HEK293 (cell line): ENCODE data around the gene SETD5.

Source experiments
- FEZF1 ChIP-seq: fragments of 450-650 bp; formaldehyde crosslinking; IDR thresholded peaks from 2 replicates; pipeline ENCODE4 v1.5.1; 2016; ENCODE audit warnings: missing biosample characterization, missing genetic modification characterization
- HOXA7 ChIP-seq: sonication (generic); formaldehyde crosslinking; IDR thresholded peaks from 2 replicates; pipeline ENCODE4 v1.8.1; 2022; ENCODE audit warnings: missing genetic modification reagents, borderline replicate concordance
- IKZF3 ChIP-seq: fragments of 450-650 bp; IDR thresholded peaks from 2 replicates; pipeline ENCODE4 v1.5.0; 2018; ENCODE audit warnings: missing biosample characterization, mild to moderate bottlenecking, missing genetic modification characterization, moderate library complexity
- MZF1 ChIP-seq: fragments of 450-650 bp; formaldehyde crosslinking; IDR thresholded peaks from 2 replicates; pipeline ENCODE4 v1.5.1; 2017; ENCODE audit warnings: missing biosample characterization, missing genetic modification characterization, borderline replicate concordance
- OVOL3 ChIP-seq: fragments of 450-650 bp; formaldehyde crosslinking; IDR thresholded peaks from 2 replicates; pipeline ENCODE4 v1.5.1; 2016; ENCODE audit warnings: missing biosample characterization, missing genetic modification characterization
- PRDM1 ChIP-seq: fragments of 450-650 bp; formaldehyde crosslinking; IDR thresholded peaks from 2 replicates; pipeline ENCODE4; 2016; ENCODE audit warnings: missing biosample characterization, missing genetic modification characterization
- SALL2 ChIP-seq: fragments of 450-650 bp; formaldehyde crosslinking; IDR thresholded peaks from 2 replicates; pipeline ENCODE4 v1.5.0; 2017; ENCODE audit warnings: missing biosample characterization, mild to moderate bottlenecking, missing genetic modification characterization, borderline replicate concordance
- TRIM28 ChIP-seq: IDR thresholded peaks from 2 replicates; pipeline ENCODE4 v1.6.1; 2011; ENCODE audit warnings: low read length, control low read depth, borderline replicate concordance
- ZFP41 ChIP-seq: fragments of 450-650 bp; formaldehyde crosslinking; IDR thresholded peaks from 2 replicates; pipeline ENCODE4 v1.5.1; 2016; ENCODE audit warnings: missing biosample characterization, missing genetic modification characterization, borderline replicate concordance
- ZIC2 ChIP-seq: fragments of 450-650 bp; formaldehyde crosslinking; IDR thresholded peaks from 2 replicates; pipeline ENCODE4 v1.5.1; 2016; ENCODE audit warnings: missing biosample characterization, missing genetic modification characterization
- ZNF133 ChIP-seq: fragments of 450-650 bp; formaldehyde crosslinking; IDR thresholded peaks from 2 replicates; pipeline ENCODE4 v1.5.1; 2016; ENCODE audit warnings: missing biosample characterization, missing genetic modification characterization
- ZNF16 ChIP-seq: fragments of 450-650 bp; formaldehyde crosslinking; IDR thresholded peaks from 2 replicates; pipeline ENCODE4 v1.5.1; 2016; ENCODE audit warnings: low read depth, missing biosample characterization, missing genetic modification characterization
- ZNF202 ChIP-seq: fragments of 450-650 bp; formaldehyde crosslinking; IDR thresholded peaks from 2 replicates; pipeline ENCODE4 v1.5.1; 2016; ENCODE audit warnings: missing biosample characterization, missing genetic modification characterization, borderline replicate concordance
- ZNF211 ChIP-seq: fragments of 450-650 bp; formaldehyde crosslinking; IDR thresholded peaks from 2 replicates; pipeline ENCODE4 v1.5.1; 2016; ENCODE audit warnings: low read depth, missing biosample characterization, missing genetic modification characterization
- ZNF274 ChIP-seq, 2 experiments: fragments of 200-500 bp in 1 of 2; fragments of 450-650 bp in 1 of 2; sonication (Bioruptor generic) in 1 of 2; formaldehyde crosslinking in 1 of 2; IDR thresholded peaks; 2 replicates each; pipeline versions ENCODE4 v1.5.1 to v1.6.1; 2014 to 2016; ENCODE audit warnings: borderline replicate concordance in 1 of 2, inconsistent platforms in 1 of 2, low read length in 1 of 2, missing biosample characterization in 1 of 2, missing genetic modification characterization in 1 of 2
- ZNF302 ChIP-seq: fragments of 450-650 bp; formaldehyde crosslinking; IDR thresholded peaks from 2 replicates; pipeline ENCODE4 v1.5.1; 2016; ENCODE audit warnings: missing biosample characterization, missing genetic modification characterization, low read depth
- ZNF416 ChIP-seq: fragments of 450-650 bp; formaldehyde crosslinking; IDR thresholded peaks from 2 replicates; pipeline ENCODE4 v1.5.1; 2016; ENCODE audit warnings: missing biosample characterization, missing genetic modification characterization
- ZNF549 ChIP-seq: fragments of 450-650 bp; IDR thresholded peaks from 2 replicates; pipeline ENCODE4 v1.5.1; 2018; ENCODE audit warnings: missing biosample characterization, missing genetic modification characterization, mild to moderate bottlenecking, inconsistent platforms, moderate library complexity
- ZNF585B ChIP-seq: fragments of 450-650 bp; formaldehyde crosslinking; IDR thresholded peaks from 2 replicates; pipeline ENCODE4 v1.5.1; 2016; ENCODE audit warnings: missing biosample characterization, missing genetic modification characterization
- ZNF624 ChIP-seq: fragments of 450-650 bp; formaldehyde crosslinking; IDR thresholded peaks from 2 replicates; pipeline ENCODE4 v1.5.1; 2017; ENCODE audit warnings: missing biosample characterization, missing genetic modification characterization
- ZNF629 ChIP-seq: fragments of 450-650 bp; formaldehyde crosslinking; IDR thresholded peaks from 2 replicates; pipeline ENCODE4 v1.5.1; 2017; ENCODE audit warnings: missing biosample characterization, missing genetic modification characterization
- TF ChIP-seq, protein P1 (sequence below): fragments of 450-650 bp; formaldehyde crosslinking; conservative IDR thresholded peaks from 2 replicates; pipeline ENCODE4 v1.5.1; 2016; ENCODE audit warnings: low read depth, missing biosample characterization, missing genetic modification characterization
- TF ChIP-seq, protein P2 (sequence below): fragments of 450-650 bp; formaldehyde crosslinking; IDR thresholded peaks from 2 replicates; pipeline ENCODE4 v1.5.1; 2016; ENCODE audit warnings: missing biosample characterization, missing genetic modification characterization
- TF ChIP-seq, protein P3 (sequence below): fragments of 450-650 bp; formaldehyde crosslinking; IDR thresholded peaks from 2 replicates; pipeline ENCODE4 v1.5.1; 2016; ENCODE audit warnings: missing biosample characterization, missing genetic modification characterization
- TF ChIP-seq, protein P4 (sequence below): fragments of 450-650 bp; formaldehyde crosslinking; IDR thresholded peaks from 2 replicates; pipeline ENCODE4 v1.5.0; 2017; ENCODE audit warnings: missing biosample characterization, missing genetic modification characterization, borderline replicate concordance
- TF ChIP-seq, protein P5 (sequence below): sonication (generic); formaldehyde crosslinking; IDR thresholded peaks from 2 replicates; pipeline ENCODE4 v1.8.1; 2022; ENCODE audit warnings: mild to moderate bottlenecking, moderate library complexity, missing genetic modification reagents

The SETD5 gene

DNA sequence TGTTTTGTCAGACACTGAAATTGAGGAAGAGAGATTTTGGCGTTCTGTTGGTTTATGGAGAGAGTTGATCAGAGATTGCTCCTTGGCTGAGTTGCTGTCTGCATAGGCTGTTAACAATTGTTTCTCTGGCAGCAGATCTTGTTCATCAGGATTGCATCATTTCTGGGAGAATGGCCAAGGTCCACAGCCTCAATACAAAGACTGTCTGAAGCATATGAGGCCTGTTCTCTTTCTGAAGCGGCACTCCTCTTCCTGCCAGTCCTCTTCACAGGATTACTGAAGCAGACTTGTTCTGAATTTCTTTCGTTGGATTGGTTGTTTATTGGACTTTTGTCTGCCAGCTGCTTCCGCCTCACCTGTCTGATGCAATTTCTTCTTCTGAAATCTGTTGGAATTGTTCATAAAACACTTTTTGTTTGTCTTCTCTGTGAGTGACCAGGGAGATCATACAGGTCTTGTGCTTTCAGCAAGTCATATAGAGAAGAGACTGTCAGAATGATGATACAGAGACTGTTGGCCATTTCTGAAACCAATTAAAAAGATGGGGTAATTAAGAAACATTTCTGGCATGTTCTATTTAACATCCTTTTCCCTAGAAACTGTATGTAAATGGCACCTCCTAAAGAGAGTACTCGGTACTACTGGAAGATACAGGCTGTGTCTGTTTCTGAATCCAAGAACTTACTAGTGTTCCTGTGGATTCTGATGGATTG is 25.5 kb downstream of the SETD5 start (continued):
- TF ChIP-seq ZFP41 (tag by site-specific recombination): no peak
- TF ChIP-seq, protein P1, sequence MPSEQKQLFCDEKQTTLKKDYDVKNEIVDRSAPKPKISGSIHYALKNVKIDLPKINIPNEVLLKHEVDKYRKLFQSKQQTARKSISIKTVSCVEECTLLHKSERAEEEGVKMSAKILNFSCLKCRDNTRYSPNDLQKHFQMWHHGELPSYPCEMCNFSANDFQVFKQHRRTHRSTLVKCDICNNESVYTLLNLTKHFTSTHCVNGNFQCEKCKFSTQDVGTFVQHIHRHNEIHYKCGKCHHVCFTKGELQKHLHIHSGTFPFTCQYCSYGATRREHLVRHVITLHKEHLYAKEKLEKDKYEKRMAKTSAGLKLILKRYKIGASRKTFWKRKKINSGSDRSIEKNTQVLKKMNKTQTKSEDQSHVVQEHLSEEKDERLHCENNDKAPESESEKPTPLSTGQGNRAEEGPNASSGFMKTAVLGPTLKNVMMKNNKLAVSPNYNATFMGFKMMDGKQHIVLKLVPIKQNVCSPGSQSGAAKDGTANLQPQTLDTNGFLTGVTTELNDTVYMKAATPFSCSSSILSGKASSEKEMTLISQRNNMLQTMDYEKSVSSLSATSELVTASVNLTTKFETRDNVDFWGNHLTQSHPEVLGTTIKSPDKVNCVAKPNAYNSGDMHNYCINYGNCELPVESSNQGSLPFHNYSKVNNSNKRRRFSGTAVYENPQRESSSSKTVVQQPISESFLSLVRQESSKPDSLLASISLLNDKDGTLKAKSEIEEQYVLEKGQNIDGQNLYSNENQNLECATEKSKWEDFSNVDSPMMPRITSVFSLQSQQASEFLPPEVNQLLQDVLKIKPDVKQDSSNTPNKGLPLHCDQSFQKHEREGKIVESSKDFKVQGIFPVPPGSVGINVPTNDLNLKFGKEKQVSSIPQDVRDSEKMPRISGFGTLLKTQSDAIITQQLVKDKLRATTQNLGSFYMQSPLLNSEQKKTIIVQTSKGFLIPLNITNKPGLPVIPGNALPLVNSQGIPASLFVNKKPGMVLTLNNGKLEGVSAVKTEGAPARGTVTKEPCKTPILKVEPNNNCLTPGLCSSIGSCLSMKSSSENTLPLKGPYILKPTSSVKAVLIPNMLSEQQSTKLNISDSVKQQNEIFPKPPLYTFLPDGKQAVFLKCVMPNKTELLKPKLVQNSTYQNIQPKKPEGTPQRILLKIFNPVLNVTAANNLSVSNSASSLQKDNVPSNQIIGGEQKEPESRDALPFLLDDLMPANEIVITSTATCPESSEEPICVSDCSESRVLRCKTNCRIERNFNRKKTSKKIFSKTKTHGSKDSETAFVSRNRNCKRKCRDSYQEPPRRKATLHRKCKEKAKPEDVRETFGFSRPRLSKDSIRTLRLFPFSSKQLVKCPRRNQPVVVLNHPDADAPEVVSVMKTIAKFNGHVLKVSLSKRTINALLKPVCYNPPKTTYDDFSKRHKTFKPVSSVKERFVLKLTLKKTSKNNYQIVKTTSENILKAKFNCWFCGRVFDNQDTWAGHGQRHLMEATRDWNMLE (tag by site-specific recombination): peak; percentile 48
- no peak for TF ChIP-seq ZNF133 (tag by site-specific recombination)
- peak; percentile 85; the same call in 1 of the 2 replicates for TF ChIP-seq TRIM28
- no peak for TF ChIP-seq ZIC2 (tag by site-specific recombination)
- no peak for TF ChIP-seq OVOL3 (tag by site-specific recombination)
- TF ChIP-seq ZNF302 (tag by site-specific recombination): no peak
- TF ChIP-seq SALL2 (tag by site-specific recombination): no peak
- no peak for TF ChIP-seq ZNF274 (IDR thresholded peaks at IDR 0.05; ENCODE audit: low read length)
- TF ChIP-seq ZNF274 (tag by site-specific recombination; IDR thresholded peaks at IDR 0.05; ENCODE audit: borderline replicate concordance): no peak
- peak; percentile 90 for TF ChIP-seq PRDM1
- TF ChIP-seq, protein P2, sequence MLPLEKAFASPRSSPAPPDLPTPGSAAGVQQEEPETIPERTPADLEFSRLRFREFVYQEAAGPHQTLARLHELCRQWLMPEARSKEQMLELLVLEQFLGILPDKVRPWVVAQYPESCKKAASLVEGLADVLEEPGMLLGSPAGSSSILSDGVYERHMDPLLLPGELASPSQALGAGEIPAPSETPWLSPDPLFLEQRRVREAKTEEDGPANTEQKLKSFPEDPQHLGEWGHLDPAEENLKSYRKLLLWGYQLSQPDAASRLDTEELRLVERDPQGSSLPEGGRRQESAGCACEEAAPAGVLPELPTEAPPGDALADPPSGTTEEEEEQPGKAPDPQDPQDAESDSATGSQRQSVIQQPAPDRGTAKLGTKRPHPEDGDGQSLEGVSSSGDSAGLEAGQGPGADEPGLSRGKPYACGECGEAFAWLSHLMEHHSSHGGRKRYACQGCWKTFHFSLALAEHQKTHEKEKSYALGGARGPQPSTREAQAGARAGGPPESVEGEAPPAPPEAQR (tag by site-specific recombination): no peak
- TF ChIP-seq IKZF3 (tag by site-specific recombination): peak; percentile 83
- no peak for TF ChIP-seq HOXA7 (CRISPR knock-in tag)
- TF ChIP-seq ZNF416 (tag by site-specific recombination): no peak
- TF ChIP-seq ZNF624: no peak
- no peak for TF ChIP-seq ZNF549 (tag by site-specific recombination)
- TF ChIP-seq ZNF16 (tag by site-specific recombination): no peak
- no peak; the same call in 1 of the 2 replicates for TF ChIP-seq MZF1 (tag by site-specific recombination)
- TF ChIP-seq ZNF211 (tag by site-specific recombination): no peak
- no peak for TF ChIP-seq ZNF585B
- TF ChIP-seq ZNF202 (tag by site-specific recombination): no peak
- TF ChIP-seq, protein P3, sequence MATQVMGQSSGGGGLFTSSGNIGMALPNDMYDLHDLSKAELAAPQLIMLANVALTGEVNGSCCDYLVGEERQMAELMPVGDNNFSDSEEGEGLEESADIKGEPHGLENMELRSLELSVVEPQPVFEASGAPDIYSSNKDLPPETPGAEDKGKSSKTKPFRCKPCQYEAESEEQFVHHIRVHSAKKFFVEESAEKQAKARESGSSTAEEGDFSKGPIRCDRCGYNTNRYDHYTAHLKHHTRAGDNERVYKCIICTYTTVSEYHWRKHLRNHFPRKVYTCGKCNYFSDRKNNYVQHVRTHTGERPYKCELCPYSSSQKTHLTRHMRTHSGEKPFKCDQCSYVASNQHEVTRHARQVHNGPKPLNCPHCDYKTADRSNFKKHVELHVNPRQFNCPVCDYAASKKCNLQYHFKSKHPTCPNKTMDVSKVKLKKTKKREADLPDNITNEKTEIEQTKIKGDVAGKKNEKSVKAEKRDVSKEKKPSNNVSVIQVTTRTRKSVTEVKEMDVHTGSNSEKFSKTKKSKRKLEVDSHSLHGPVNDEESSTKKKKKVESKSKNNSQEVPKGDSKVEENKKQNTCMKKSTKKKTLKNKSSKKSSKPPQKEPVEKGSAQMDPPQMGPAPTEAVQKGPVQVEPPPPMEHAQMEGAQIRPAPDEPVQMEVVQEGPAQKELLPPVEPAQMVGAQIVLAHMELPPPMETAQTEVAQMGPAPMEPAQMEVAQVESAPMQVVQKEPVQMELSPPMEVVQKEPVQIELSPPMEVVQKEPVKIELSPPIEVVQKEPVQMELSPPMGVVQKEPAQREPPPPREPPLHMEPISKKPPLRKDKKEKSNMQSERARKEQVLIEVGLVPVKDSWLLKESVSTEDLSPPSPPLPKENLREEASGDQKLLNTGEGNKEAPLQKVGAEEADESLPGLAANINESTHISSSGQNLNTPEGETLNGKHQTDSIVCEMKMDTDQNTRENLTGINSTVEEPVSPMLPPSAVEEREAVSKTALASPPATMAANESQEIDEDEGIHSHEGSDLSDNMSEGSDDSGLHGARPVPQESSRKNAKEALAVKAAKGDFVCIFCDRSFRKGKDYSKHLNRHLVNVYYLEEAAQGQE (tag by site-specific recombination): 0 out of 2 replicates have a peak, but pooled peaks have one; percentile 38
- TF ChIP-seq FEZF1 (tag by site-specific recombination): peak; percentile 76
- peak; percentile 80 for TF ChIP-seq ZNF629
- TF ChIP-seq, protein P4, sequence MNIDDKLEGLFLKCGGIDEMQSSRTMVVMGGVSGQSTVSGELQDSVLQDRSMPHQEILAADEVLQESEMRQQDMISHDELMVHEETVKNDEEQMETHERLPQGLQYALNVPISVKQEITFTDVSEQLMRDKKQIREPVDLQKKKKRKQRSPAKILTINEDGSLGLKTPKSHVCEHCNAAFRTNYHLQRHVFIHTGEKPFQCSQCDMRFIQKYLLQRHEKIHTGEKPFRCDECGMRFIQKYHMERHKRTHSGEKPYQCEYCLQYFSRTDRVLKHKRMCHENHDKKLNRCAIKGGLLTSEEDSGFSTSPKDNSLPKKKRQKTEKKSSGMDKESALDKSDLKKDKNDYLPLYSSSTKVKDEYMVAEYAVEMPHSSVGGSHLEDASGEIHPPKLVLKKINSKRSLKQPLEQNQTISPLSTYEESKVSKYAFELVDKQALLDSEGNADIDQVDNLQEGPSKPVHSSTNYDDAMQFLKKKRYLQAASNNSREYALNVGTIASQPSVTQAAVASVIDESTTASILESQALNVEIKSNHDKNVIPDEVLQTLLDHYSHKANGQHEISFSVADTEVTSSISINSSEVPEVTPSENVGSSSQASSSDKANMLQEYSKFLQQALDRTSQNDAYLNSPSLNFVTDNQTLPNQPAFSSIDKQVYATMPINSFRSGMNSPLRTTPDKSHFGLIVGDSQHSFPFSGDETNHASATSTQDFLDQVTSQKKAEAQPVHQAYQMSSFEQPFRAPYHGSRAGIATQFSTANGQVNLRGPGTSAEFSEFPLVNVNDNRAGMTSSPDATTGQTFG (tag by site-specific recombination): no peak
- TF ChIP-seq, protein P5, sequence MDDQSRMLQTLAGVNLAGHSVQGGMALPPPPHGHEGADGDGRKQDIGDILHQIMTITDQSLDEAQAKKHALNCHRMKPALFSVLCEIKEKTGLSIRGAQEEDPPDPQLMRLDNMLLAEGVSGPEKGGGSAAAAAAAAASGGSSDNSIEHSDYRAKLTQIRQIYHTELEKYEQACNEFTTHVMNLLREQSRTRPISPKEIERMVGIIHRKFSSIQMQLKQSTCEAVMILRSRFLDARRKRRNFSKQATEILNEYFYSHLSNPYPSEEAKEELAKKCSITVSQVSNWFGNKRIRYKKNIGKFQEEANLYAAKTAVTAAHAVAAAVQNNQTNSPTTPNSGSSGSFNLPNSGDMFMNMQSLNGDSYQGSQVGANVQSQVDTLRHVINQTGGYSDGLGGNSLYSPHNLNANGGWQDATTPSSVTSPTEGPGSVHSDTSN (CRISPR knock-in tag): no peak
